ENCODE measurements around the gene CAMKV. TPM values are rescaled to one million over a fixed set of nuclear protein-coding genes. Genes with fewer than 3 reads are reported as not detected.

The CAMKV gene
- total RNA-seq, 2 donors from 2014 or later, result 0.75 to 7.1 TPM

DNA sequence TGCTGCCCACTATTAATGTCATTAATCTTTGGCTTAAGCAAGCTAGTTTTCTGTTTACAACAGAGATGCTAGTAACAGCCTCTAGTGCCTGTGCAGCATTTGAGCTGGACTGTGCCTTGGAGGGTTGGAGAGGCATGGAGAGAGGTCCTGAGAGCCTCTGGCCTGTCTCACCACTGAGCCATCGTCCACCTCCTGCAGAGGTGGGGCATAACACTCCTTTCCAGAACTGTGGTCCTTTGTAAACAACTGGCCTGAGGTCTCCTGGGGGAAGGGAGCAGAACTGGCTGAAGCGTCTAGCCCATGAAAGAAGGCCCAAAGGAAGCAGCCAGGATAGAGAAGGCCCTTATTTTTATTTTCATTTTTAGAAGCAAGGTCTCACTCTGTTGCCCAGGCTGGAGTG, 10.0 kb upstream of the CAMKV start:
- Histone ChIP-seq H3K4me3 (ENCODE audit: low read length) (no peak overlapping the region), H3K36me3 (ENCODE audit: control insufficient read depth, insufficient read depth, low read length) (no peaks in the 10 kb centered on the region), H3K9me3 (ENCODE audit: control insufficient read depth, low read length) (no peaks in the 10 kb centered on the region), H3K4me1 (ENCODE audit: control insufficient read depth, insufficient read depth, low read length) (peaks cover 10% of the 10 kb centered on the region), H3K9ac (ENCODE audit: extremely low read depth, low read length, poor library complexity, severe bottlenecking) (no peak overlapping the region), H3K27ac (ENCODE audit: low read depth, low read length) (no peak overlapping the region), H3K27me3 (ENCODE audit: control insufficient read depth, insufficient read depth, low read length, poor library complexity, severe bottlenecking) (no peaks in the 10 kb centered on the region)
- no peaks in the 10 kb centered on the region for H3K36me3 Mint-ChIP-seq (ENCODE audit: low read depth)
- H3K27me3 Mint-ChIP-seq (ENCODE audit: insufficient read depth), result peaks cover 5% of the 10 kb centered on the region
- TF ChIP-seq, protein P1, sequence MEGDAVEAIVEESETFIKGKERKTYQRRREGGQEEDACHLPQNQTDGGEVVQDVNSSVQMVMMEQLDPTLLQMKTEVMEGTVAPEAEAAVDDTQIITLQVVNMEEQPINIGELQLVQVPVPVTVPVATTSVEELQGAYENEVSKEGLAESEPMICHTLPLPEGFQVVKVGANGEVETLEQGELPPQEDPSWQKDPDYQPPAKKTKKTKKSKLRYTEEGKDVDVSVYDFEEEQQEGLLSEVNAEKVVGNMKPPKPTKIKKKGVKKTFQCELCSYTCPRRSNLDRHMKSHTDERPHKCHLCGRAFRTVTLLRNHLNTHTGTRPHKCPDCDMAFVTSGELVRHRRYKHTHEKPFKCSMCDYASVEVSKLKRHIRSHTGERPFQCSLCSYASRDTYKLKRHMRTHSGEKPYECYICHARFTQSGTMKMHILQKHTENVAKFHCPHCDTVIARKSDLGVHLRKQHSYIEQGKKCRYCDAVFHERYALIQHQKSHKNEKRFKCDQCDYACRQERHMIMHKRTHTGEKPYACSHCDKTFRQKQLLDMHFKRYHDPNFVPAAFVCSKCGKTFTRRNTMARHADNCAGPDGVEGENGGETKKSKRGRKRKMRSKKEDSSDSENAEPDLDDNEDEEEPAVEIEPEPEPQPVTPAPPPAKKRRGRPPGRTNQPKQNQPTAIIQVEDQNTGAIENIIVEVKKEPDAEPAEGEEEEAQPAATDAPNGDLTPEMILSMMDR (conservative IDR thresholded peaks at IDR 0.05), result no peak
- no peak for DNase-seq
- H3K4me3 Mint-ChIP-seq, result no peak overlapping the region
- H3K27ac Mint-ChIP-seq, result no peak overlapping the region
- peaks cover 8% of the 10 kb centered on the region for H3K4me1 Mint-ChIP-seq
- 82 to 86% methylated on average over 2 of the region's 2 CpGs for WGBS, 2 experiments (ENCODE audit: insufficient coverage in 1 of 2, insufficient read length in 1 of 2)
- H3K9me3 Mint-ChIP-seq, result no peaks in the 10 kb centered on the region

DNA sequence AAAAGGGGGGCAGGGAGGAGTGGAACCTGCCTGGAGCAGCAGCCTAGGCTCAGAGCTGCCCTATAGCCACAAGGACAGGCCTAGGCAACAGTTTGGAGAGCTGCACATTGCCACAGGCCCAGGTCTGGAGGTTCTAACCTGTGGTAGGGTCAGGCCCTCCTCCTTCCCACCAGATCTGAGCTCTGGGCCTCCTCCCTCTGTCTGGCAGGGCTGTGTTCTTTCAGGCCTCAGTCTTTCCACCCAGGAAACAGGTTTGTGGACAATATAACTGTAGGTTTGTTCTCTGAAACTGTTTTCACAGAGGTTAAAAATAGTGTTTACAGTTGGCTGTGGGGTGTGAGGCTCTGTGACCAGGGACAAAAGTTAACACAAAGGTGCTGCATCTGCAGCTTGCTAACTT, 9.0 kb upstream of the CAMKV start:
- no peak overlapping the region for H3K27ac ChIP-seq (ENCODE audit: low read depth, low read length)
- H3K4me1 ChIP-seq (ENCODE audit: control insufficient read depth, insufficient read depth, low read length), result peaks cover 10% of the 10 kb centered on the region
- no peak for DNase-seq
- H3K9ac ChIP-seq (ENCODE audit: extremely low read depth, low read length, poor library complexity, severe bottlenecking), result no peak overlapping the region
- H3K4me3 Mint-ChIP-seq, result no peak overlapping the region
- H3K4me3 ChIP-seq (ENCODE audit: low read length), result no peak overlapping the region
- H3K4me1 Mint-ChIP-seq, result peaks cover 8% of the 10 kb centered on the region
- TF ChIP-seq, protein P1 (conservative IDR thresholded peaks at IDR 0.05), result no peak
- H3K27me3 ChIP-seq (ENCODE audit: control insufficient read depth, insufficient read depth, low read length, poor library complexity, severe bottlenecking), result no peaks in the 10 kb centered on the region
- H3K9me3 ChIP-seq (ENCODE audit: control insufficient read depth, low read length), result no peaks in the 10 kb centered on the region
- H3K36me3 ChIP-seq (ENCODE audit: control insufficient read depth, insufficient read depth, low read length), result no peaks in the 10 kb centered on the region
- no peaks in the 10 kb centered on the region for H3K9me3 Mint-ChIP-seq
- no peak overlapping the region for H3K27ac Mint-ChIP-seq
- H3K27me3 Mint-ChIP-seq (ENCODE audit: insufficient read depth), result peaks cover 8% of the 10 kb centered on the region
- H3K36me3 Mint-ChIP-seq (ENCODE audit: low read depth), result no peaks in the 10 kb centered on the region

DNA sequence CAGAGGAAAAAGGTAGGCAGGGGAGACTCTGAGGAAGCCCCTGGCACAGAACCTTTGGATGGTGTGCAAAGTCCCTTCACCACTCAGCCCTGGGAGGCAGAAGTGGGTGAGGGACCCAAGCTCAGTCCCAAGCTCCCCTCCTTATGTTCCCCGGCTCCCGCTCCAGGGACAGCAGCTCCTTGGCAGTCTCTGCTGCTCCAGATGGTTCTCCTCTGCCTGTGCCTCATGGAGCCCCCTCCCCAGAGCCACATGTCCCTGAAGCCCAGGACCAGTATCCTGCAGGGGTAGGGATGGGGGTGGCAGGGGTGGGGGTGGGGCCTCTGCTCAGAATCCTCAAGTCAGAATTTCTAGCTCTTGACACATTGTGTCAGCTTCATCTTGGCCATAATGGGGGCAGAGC, 8.0 kb upstream of the CAMKV start:
- Mint-ChIP-seq H3K27me3 (ENCODE audit: insufficient read depth) (peaks cover 8% of the 10 kb centered on the region), H3K4me3 (no peak overlapping the region), H3K36me3 (ENCODE audit: low read depth) (no peaks in the 10 kb centered on the region), H3K9me3 (no peaks in the 10 kb centered on the region), H3K27ac (no peak overlapping the region), H3K4me1 (peaks cover 8% of the 10 kb centered on the region)
- Histone ChIP-seq H3K9ac (ENCODE audit: extremely low read depth, low read length, poor library complexity, severe bottlenecking) (no peak overlapping the region), H3K9me3 (ENCODE audit: control insufficient read depth, low read length) (no peaks in the 10 kb centered on the region), H3K4me1 (ENCODE audit: control insufficient read depth, insufficient read depth, low read length) (peaks cover 10% of the 10 kb centered on the region), H3K4me3 (ENCODE audit: low read length) (no peak overlapping the region), H3K36me3 (ENCODE audit: control insufficient read depth, insufficient read depth, low read length) (no peaks in the 10 kb centered on the region), H3K27ac (ENCODE audit: low read depth, low read length) (no peak overlapping the region), H3K27me3 (ENCODE audit: control insufficient read depth, insufficient read depth, low read length, poor library complexity, severe bottlenecking) (no peaks in the 10 kb centered on the region)
- WGBS, 2 experiments (ENCODE audit: insufficient coverage in 1 of 2, insufficient read length in 1 of 2), result 92% methylated on average over 2 of the region's 2 CpGs; no CpG with 5 or more reads in 1 of the 2 experiments
- no peak for DNase-seq
- TF ChIP-seq, protein P1 (conservative IDR thresholded peaks at IDR 0.05), result no peak

Measured in endodermal cell (in vitro differentiated cells).